ENCODE data around the gene PIWIL4. TPM values are rescaled to one million over a fixed set of nuclear protein-coding genes. Genes with fewer than 3 reads are reported as not detected.

Gene PIWIL4
- polyA plus RNA-seq, 1 donor from 2014 or later = 1.3 TPM

GRCh38 chr11:94638902-94639373 lies 71.8 kb downstream of the PIWIL4 start:
- H3K36me3 ChIP-seq (ENCODE audit: insufficient read depth, low read length) = no peaks in the 10 kb centered on the region
- no peaks in the 10 kb centered on the region for H3F3A ChIP-seq (ENCODE audit: insufficient read depth, low read length, poor library complexity, severe bottlenecking)
- no peak overlapping the region for H3K4me3 ChIP-seq (ENCODE audit: low read length)
- no peak overlapping the region for H2AFZ ChIP-seq (ENCODE audit: low read depth, low read length)
- H3K79me2 ChIP-seq (replicated peaks; ENCODE audit: insufficient read depth, low read length) = no peaks in the 10 kb centered on the region
- H3K9me3 ChIP-seq (ENCODE audit: low read length) = no peaks in the 10 kb centered on the region
- H4K20me1 ChIP-seq (ENCODE audit: insufficient read depth) = no peaks in the 10 kb centered on the region
- no peak overlapping the region for H3K4me2 ChIP-seq (ENCODE audit: low read length)
- TF ChIP-seq EP300 (conservative IDR thresholded peaks at IDR 0.05; ENCODE audit: poor library complexity, severe bottlenecking) (no peak), RAD21 (conservative IDR thresholded peaks at IDR 0.05) (no peak), POLR2AphosphoS5 (IDR thresholded peaks at IDR 0.05) (no peak), EZH2 (IDR thresholded peaks at IDR 0.05; ENCODE audit: borderline replicate concordance, insufficient read depth, low read length, poor library complexity, severe bottlenecking) (no peak), REST (IDR thresholded peaks at IDR 0.05; ENCODE audit: borderline replicate concordance) (no peak), SMC3 (conservative IDR thresholded peaks at IDR 0.05; ENCODE audit: poor library complexity) (no peak), TAF1 (IDR thresholded peaks at IDR 0.05; ENCODE audit: low read depth) (no peak), CTCF (IDR thresholded peaks at IDR 0.05; ENCODE audit: poor library complexity, severe bottlenecking) (no peak), MXI1 (conservative IDR thresholded peaks at IDR 0.05; ENCODE audit: poor library complexity, severe bottlenecking) (no peak)
- H3K27ac ChIP-seq (ENCODE audit: low read length) = no peak overlapping the region
- no peak overlapping the region for H3K9ac ChIP-seq (ENCODE audit: low read length)
- H3K9me2 ChIP-seq (ENCODE audit: insufficient read depth, low read length) = no peaks in the 10 kb centered on the region
- no peaks in the 10 kb centered on the region for H3K27me3 ChIP-seq (ENCODE audit: insufficient read depth, low read depth, low read length)

- Histone ChIP-seq H3K27ac (ENCODE audit: low read length) (no peak overlapping the region), H4K20me1 (ENCODE audit: insufficient read depth) (no peaks in the 10 kb centered on the region), H3F3A (ENCODE audit: insufficient read depth, low read length, poor library complexity, severe bottlenecking) (no peaks in the 10 kb centered on the region), H2AFZ (ENCODE audit: low read depth, low read length) (no peak overlapping the region), H3K9ac (ENCODE audit: low read length) (no peak overlapping the region), H3K27me3 (ENCODE audit: insufficient read depth, low read depth, low read length) (no peaks in the 10 kb centered on the region), H3K4me2 (ENCODE audit: low read length) (no peak overlapping the region), H3K79me2 (replicated peaks; ENCODE audit: insufficient read depth, low read length) (no peaks in the 10 kb centered on the region), H3K9me3 (ENCODE audit: low read length) (no peaks in the 10 kb centered on the region), H3K36me3 (ENCODE audit: insufficient read depth, low read length) (no peaks in the 10 kb centered on the region), H3K4me3 (ENCODE audit: low read length) (no peak overlapping the region), H3K9me2 (ENCODE audit: insufficient read depth, low read length) (no peaks in the 10 kb centered on the region)
- no peak for TF ChIP-seq SMC3 (conservative IDR thresholded peaks at IDR 0.05; ENCODE audit: poor library complexity)
- TF ChIP-seq CTCF (IDR thresholded peaks at IDR 0.05; ENCODE audit: poor library complexity, severe bottlenecking) = no peak
- no peak for TF ChIP-seq MXI1 (conservative IDR thresholded peaks at IDR 0.05; ENCODE audit: poor library complexity, severe bottlenecking)
- TF ChIP-seq EP300 (conservative IDR thresholded peaks at IDR 0.05; ENCODE audit: poor library complexity, severe bottlenecking) = no peak
- TF ChIP-seq TAF1 (IDR thresholded peaks at IDR 0.05; ENCODE audit: low read depth) = no peak
- no peak for TF ChIP-seq EZH2 (IDR thresholded peaks at IDR 0.05; ENCODE audit: borderline replicate concordance, insufficient read depth, low read length, poor library complexity, severe bottlenecking)
Measured at GRCh38 chr11:94639901-94640721, 72.9 kb downstream of the PIWIL4 start.
